GM12891 (cell line): ENCODE results near the gene COP1.
"Not testable (repeated sequence)": the region's sequence is repeated elsewhere in the genome, so short reads cannot be mapped to it uniquely, and the experiment has no call there.

Source experiments
- POLR2A ChIP-seq: IDR thresholded peaks from 2 replicates; pipeline ENCODE4 v1.6.1; 2011; ENCODE audit warnings: low read depth, low read length, control low read depth
- POLR2AphosphoS5 ChIP-seq: IDR thresholded peaks from 2 replicates; pipeline ENCODE4 v1.6.1; 2011; ENCODE audit warnings: low read depth, low read length, control low read depth
- TAF1 ChIP-seq: IDR thresholded peaks from 2 replicates; pipeline ENCODE4 v1.6.1; 2011; ENCODE audit warnings: low read depth, low read length, control low read depth

DNA sequence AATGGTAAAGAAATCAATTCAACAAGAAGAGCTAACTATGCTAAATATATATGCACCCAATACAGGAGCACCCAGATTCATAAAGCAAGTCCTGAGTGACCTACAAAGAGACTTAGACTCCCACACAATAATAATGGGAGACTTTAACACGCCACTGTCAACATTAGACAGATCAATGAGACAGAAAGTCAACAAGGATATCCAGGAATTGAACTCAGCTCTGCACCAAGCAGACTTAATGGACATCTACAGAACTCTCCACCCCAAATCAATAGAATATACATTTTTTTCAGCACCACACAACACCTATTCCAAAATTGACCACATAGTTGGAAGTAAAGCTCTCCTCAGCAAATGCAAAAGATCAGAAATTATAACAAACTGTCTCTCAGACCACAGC lies 212.4 kb downstream of the COP1 start:
- not testable (repeated sequence) for TF ChIP-seq POLR2A, TAF1, POLR2AphosphoS5
